Esophagus muscularis mucosa (tissue), 4 donors: ENCODE measurements around the gene SRGAP3. TPM values are rescaled to one million over a fixed set of nuclear protein-coding genes. Genes with fewer than 3 reads are reported as not detected.
"Not testable (repeated sequence)": the region's sequence is repeated elsewhere in the genome, so short reads cannot be mapped to it uniquely, and the experiment has no call there.

Experiments
- DNase-seq: peaks from one replicate; pipeline ENCODE4 v3.0.0-alpha.2; 2017; ENCODE audit errors: extremely low spot score
- H3K27ac ChIP-seq, 4 donors: fragments of 200-600 bp; sonication (generic); replicated peaks in 1 of 4; 1 replicate in 3 of 4; 2 replicates in 1 of 4; pipeline ENCODE4 v1.5.1; 2016 to 2019; ENCODE audit warnings: mild to moderate bottlenecking in 1 of 4
- H3K27me3 ChIP-seq, 4 donors: fragments of 200-600 bp; sonication (generic); one replicate each; pipeline versions ENCODE4 v1.5.1 to v1.6.0; 2016 to 2019
- H3K36me3 ChIP-seq, 4 donors: fragments of 200-600 bp; sonication (generic); one replicate each; pipeline ENCODE4 v1.5.1; 2016 to 2019
- H3K4me1 ChIP-seq, 4 donors: fragments of 200-600 bp; sonication (generic); one replicate each; pipeline ENCODE4 v1.5.1; 2016 to 2019
- H3K4me3 ChIP-seq, 4 donors: fragments of 200-600 bp; sonication (generic); 1 replicate in 2 of 4; 2 replicates in 2 of 4; pipeline ENCODE4 v1.5.1; 2016 to 2019; ENCODE audit warnings: mild to moderate bottlenecking in 4 of 4, moderate library complexity in 1 of 4
- H3K9me3 ChIP-seq, 4 donors: fragments of 200-600 bp; sonication (generic); 1 replicate in 3 of 4; 2 replicates in 1 of 4; pipeline ENCODE4 v1.5.1; 2016 to 2019
- EP300 ChIP-seq: sonication (generic); formaldehyde crosslinking; IDR thresholded peaks from one replicate; pipeline ENCODE4 v1.6.1; 2017; ENCODE audit warnings: antibody characterized with exemption
- POLR2A ChIP-seq: fragments of 450-650 bp; IDR thresholded peaks from one replicate; pipeline ENCODE4 v1.6.1; 2017; ENCODE audit warnings: antibody characterized with exemption, moderate library complexity, mild to moderate bottlenecking, low read depth
- POLR2AphosphoS5 ChIP-seq, 2 donors: sonication (generic); formaldehyde crosslinking; IDR thresholded peaks; one replicate each; pipeline ENCODE4 v1.6.1; 2017; ENCODE audit warnings: antibody characterized with exemption in 2 of 2
- WGBS: methylation state at CpG from one replicate; pipeline ENCODE4 v1.1.5; 2018; 5-methylcytosine and 5-hydroxymethylcytosine counted together
- intact Hi-C: fragments of 100-400 bp; cut with DNase I; formaldehyde crosslinking; loops from one replicate; pipeline ENCODE4 v1.15.1; 2023
- total RNA-seq, 4 donors: library from RNA; depleted of rRNA; stranded (reverse); fragments of >200 nt; gene quantifications; one replicate each; pipeline versions ENCODE4 v1.1.0 to v1.2.1, GENCODE V29; 2016
- TF ChIP-seq, protein P1 (sequence below), 3 experiments: fragments of 200-600 bp in 2 of 3; fragments of 450-650 bp in 1 of 3; sonication (generic) in 2 of 3; IDR thresholded peaks; one replicate each; pipeline ENCODE4 v1.5.1; 2017 to 2019; ENCODE audit warnings: antibody characterized with exemption in 3 of 3, mild to moderate bottlenecking in 2 of 3, moderate library complexity in 1 of 3

The SRGAP3 gene
- total RNA-seq, 4 donors from 2014 or later, result 2.4 to 8.6 (median 3.1) TPM

DNA sequence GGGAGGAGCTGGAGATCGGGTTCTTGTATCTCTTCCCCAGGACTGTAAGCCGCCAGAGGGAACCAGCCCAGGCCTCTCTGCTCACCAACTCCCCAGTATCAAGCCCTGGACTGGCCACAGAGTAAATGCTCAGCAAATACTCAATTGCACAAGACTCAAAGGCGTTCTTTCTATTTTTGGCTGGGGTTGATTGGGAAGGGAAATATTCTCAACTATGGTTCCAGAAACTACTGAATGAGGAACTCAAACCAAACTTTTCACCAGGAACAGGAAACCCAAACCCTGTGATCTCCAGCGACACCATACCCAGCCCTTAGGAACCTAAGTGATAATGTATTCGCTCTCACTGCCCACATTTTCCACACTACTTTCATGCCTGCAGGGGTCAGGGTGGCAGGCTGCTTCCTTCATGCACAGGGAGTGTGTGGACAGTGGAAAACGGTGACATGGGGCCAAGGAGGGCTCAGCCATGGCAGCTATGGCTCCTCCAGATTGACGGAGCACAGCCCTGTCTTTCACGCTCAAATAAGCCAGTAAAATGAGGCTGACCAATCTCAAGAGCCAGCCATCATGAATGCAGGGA is 161.5 kb downstream of the SRGAP3 start:
- no peak overlapping the region for H3K27ac ChIP-seq
- no peak for DNase-seq
- H3K27me3 ChIP-seq, result no peaks in the 10 kb centered on the region
- WGBS, result 78% methylated on average over 8 of the region's 8 CpGs
- no peaks in the 10 kb centered on the region for H3K9me3 ChIP-seq
- TF ChIP-seq, protein P1, sequence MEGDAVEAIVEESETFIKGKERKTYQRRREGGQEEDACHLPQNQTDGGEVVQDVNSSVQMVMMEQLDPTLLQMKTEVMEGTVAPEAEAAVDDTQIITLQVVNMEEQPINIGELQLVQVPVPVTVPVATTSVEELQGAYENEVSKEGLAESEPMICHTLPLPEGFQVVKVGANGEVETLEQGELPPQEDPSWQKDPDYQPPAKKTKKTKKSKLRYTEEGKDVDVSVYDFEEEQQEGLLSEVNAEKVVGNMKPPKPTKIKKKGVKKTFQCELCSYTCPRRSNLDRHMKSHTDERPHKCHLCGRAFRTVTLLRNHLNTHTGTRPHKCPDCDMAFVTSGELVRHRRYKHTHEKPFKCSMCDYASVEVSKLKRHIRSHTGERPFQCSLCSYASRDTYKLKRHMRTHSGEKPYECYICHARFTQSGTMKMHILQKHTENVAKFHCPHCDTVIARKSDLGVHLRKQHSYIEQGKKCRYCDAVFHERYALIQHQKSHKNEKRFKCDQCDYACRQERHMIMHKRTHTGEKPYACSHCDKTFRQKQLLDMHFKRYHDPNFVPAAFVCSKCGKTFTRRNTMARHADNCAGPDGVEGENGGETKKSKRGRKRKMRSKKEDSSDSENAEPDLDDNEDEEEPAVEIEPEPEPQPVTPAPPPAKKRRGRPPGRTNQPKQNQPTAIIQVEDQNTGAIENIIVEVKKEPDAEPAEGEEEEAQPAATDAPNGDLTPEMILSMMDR (IDR thresholded peaks at IDR 0.05), result no peak
- no peak for TF ChIP-seq POLR2AphosphoS5 (IDR thresholded peaks at IDR 0.05)
- no peak for TF ChIP-seq POLR2A
- no peak for TF ChIP-seq EP300
- H3K36me3 ChIP-seq, result no peaks in the 10 kb centered on the region
- intact Hi-C loops, result no loop called here
- H3K4me1 ChIP-seq, result peaks cover 0 to 13% (median 11%) of the 10 kb centered on the region in 4 donors
- no peak overlapping the region for H3K4me3 ChIP-seq

DNA sequence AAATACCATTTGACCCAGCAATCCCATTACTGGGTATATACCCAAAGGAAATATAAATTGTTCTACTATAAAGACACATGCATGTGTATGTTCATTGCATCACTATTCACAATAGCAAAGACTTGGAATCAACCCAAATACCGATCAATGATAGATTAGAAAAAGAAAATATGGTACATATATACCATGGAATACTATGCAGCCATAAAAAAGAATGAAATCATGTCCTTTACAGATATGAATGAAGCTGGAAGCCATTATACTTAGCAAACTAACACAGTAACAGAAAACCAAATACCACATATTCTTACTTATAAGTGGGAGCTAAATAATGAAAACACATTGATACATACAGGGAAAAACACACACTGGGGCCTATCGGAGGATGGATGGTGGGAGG is 164.0 kb downstream of the SRGAP3 start:
- intact Hi-C loops, result loop anchor here (2.0 kb wide), 1 partner anchor 27 kb away; no protein-coding TSS in a partner anchor
- H3K36me3 ChIP-seq, H3K9me3 ChIP-seq, H3K27me3 ChIP-seq, DNase-seq, H3K4me3 ChIP-seq, H3K27ac ChIP-seq: not testable (repeated sequence)
- WGBS, result 44% methylated on average over 2 of the region's 2 CpGs
- peaks cover 0 to 13% (median 11%) of the 10 kb centered on the region in 4 donors for H3K4me1 ChIP-seq

DNA sequence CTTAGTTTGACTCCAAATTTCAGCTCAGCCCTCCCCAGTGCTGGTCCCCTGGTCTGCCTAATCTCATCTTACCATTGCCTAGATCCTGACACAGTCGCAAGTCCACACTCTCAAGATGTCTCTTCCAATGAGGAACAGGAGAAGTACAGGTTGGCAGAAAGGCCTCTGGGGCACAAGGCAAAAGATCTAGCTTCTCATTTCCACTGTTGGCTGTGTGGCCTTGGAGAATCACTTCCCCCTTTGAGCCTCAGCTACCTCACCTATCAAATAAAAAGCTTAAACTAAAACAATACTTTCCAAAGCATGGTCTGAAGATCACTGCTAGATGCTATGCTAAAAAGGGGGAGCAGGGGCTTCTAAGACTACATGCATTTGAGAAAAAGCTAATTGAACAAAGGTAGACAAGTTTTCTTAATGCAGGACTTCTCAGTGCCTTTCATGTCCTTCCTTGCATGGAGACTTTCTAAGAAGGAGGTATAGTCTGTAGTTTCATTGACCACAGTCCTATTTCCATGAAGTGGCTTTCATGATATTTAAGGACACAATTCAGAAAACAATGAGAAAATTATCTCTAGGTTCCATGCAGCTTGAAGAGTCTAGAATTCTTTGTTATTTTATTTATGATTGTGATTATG is 168.1 kb downstream of the SRGAP3 start:
- intact Hi-C loops, result no loop called here
- no peaks in the 10 kb centered on the region for H3K9me3 ChIP-seq
- no peak for DNase-seq
- no peaks in the 10 kb centered on the region for H3K4me1 ChIP-seq
- no peaks in the 10 kb centered on the region for H3K27me3 ChIP-seq
- no peak overlapping the region for H3K4me3 ChIP-seq
- no peaks in the 10 kb centered on the region for H3K36me3 ChIP-seq
- no peak overlapping the region for H3K27ac ChIP-seq
- TF ChIP-seq EP300 (no peak), POLR2A (no peak)
- TF ChIP-seq, protein P1 (IDR thresholded peaks at IDR 0.05), result no peak
- WGBS, result 67% methylated on average over 1 of the region's 1 CpG

DNA sequence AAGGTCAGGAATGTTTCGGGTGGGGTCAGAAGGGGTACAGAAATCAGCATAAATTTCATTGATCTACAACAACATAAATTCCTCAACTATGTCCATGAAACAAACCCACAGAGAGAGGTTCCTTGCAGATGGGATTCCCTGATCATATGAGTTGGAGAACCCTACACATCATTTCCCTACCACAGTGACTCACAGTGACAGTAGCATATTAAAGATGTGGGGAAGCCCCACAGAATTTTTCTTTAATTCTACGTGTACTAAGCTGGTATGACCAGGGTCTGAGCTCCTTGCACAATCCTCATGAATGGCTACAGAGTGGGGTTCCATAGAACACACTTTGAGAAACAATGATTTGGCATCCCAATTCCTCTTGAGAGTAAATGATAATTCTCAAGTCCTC is 169.3 kb downstream of the SRGAP3 start:
- no peaks in the 10 kb centered on the region for H3K36me3 ChIP-seq
- 96% methylated on average over 2 of the region's 2 CpGs for WGBS
- intact Hi-C loops, result no loop called here
- H3K27ac ChIP-seq, result no peak overlapping the region
- H3K4me3 ChIP-seq, result no peak overlapping the region
- no peak for DNase-seq
- no peaks in the 10 kb centered on the region for H3K9me3 ChIP-seq
- H3K27me3 ChIP-seq, result no peaks in the 10 kb centered on the region
- H3K4me1 ChIP-seq, result no peaks in the 10 kb centered on the region
- TF ChIP-seq EP300 (no peak), POLR2A (no peak), POLR2AphosphoS5 (IDR thresholded peaks at IDR 0.05) (no peak)
- TF ChIP-seq, protein P1 (IDR thresholded peaks at IDR 0.05), result no peak

DNA sequence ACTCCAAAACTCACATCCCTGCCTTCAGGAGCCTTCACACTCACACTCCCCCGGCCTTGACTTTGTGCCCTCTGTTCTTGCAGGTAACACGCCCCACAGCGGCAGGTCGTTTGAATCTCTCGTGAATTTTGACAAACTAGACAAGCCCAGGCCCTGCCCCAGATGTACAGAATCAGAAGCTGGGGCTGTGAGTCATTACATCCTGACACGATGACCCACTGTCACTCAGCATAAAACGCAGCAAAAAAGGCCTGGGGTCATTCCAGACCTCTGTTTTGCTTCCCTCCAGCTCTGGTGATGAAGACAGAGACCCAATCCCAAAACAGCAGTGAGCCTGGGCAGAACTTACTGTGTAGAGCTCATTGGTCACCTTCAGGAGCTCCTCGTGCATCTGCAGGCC is 169.8 kb downstream of the SRGAP3 start:
- no peak overlapping the region for H3K4me3 ChIP-seq
- DNase-seq, result no peak
- intact Hi-C loops, result no loop called here
- no peaks in the 10 kb centered on the region for H3K9me3 ChIP-seq
- WGBS, result 85% methylated on average over 8 of the region's 8 CpGs
- no peak overlapping the region for H3K27ac ChIP-seq
- H3K4me1 ChIP-seq, result no peaks in the 10 kb centered on the region
- TF ChIP-seq POLR2A (no peak), POLR2AphosphoS5 (IDR thresholded peaks at IDR 0.05) (no peak), EP300 (no peak)
- TF ChIP-seq, protein P1 (IDR thresholded peaks at IDR 0.05), result no peak
- no peaks in the 10 kb centered on the region for H3K36me3 ChIP-seq
- no peaks in the 10 kb centered on the region for H3K27me3 ChIP-seq
